22Rv1 (cell line): ENCODE results near the gene MGRN1.

ENCODE experiments used
- H3K27ac ChIP-seq: fragments of 450-650 bp; 2 replicates; pipeline ENCODE4 v1.5.1; 2017
- ZFX ChIP-seq: fragments of 450-650 bp; IDR thresholded peaks from 2 replicates; pipeline ENCODE4 v1.6.1; 2017; ENCODE audit warnings: antibody characterized with exemption, borderline replicate concordance
- TF ChIP-seq, protein P1 (sequence below): fragments of 450-650 bp; IDR thresholded peaks from 2 replicates; pipeline ENCODE4 v1.5.1; 2017; ENCODE audit warnings: mild to moderate bottlenecking

Gene MGRN1

DNA sequence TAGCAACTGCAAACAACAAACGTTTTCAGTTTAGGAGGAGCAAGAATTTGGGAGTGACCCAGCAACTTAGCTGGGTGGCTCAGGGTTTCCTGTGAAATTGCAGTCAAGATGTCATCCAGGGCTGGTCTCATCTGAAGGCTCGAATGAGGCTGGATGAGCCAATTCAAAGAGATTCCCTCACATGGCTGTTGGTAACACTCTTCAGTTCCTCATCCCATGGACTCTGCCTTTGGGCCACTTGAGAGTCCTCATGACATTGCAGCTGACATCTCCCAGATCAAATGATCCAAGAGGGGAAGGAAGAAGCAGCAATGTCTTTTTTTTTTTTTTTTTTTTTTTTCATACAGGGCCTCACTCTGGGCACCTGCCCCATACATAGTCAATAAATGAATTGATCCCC is 36.2 kb upstream of the MGRN1 start:
- no peak overlapping the region for H3K27ac ChIP-seq
- TF ChIP-seq ZFX = no peak
- TF ChIP-seq, protein P1, sequence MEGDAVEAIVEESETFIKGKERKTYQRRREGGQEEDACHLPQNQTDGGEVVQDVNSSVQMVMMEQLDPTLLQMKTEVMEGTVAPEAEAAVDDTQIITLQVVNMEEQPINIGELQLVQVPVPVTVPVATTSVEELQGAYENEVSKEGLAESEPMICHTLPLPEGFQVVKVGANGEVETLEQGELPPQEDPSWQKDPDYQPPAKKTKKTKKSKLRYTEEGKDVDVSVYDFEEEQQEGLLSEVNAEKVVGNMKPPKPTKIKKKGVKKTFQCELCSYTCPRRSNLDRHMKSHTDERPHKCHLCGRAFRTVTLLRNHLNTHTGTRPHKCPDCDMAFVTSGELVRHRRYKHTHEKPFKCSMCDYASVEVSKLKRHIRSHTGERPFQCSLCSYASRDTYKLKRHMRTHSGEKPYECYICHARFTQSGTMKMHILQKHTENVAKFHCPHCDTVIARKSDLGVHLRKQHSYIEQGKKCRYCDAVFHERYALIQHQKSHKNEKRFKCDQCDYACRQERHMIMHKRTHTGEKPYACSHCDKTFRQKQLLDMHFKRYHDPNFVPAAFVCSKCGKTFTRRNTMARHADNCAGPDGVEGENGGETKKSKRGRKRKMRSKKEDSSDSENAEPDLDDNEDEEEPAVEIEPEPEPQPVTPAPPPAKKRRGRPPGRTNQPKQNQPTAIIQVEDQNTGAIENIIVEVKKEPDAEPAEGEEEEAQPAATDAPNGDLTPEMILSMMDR = no peak

DNA sequence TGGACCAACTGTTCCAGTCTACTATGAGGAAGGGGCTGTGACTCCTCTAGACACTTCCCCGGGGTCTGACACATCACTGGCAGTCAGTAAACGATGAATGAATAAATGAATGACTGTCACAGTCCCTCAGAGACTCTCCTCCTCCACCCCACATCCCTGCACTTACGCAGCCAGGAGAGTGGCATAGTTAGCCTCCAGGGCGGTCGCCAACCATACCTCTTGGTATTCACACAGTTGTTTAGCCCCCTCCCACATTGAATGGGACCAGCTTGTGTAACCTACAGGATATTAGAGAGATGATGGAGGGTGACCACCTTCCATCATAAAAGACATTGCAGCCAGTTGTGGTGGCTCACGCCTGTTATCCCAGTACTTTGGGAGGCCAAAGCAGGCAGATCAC is 35.7 kb upstream of the MGRN1 start:
- no peak overlapping the region for H3K27ac ChIP-seq
- no peak for TF ChIP-seq ZFX
- TF ChIP-seq, protein P1 = no peak

DNA sequence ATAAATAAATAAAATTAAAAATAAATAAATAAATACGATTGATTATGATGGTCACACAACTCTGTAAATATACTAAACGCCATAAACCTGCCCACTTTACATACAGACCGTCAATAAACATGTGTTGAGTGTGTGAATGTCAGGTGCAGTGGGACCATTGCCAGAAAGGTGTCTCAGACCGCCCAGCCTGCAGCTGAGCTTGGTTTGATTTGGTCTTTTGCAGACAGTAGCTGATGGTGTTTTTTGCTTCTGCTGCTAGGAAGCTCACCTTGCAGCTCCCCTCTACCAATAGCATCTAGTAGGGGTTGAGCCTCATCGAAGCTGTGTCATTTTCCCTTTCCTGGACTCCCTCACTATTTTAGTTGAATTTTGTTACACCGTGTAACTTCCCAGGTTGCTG is 33.4 kb upstream of the MGRN1 start:
- TF ChIP-seq, protein P1 = no peak
- no peak for TF ChIP-seq ZFX
- H3K27ac ChIP-seq = no peak overlapping the region

DNA sequence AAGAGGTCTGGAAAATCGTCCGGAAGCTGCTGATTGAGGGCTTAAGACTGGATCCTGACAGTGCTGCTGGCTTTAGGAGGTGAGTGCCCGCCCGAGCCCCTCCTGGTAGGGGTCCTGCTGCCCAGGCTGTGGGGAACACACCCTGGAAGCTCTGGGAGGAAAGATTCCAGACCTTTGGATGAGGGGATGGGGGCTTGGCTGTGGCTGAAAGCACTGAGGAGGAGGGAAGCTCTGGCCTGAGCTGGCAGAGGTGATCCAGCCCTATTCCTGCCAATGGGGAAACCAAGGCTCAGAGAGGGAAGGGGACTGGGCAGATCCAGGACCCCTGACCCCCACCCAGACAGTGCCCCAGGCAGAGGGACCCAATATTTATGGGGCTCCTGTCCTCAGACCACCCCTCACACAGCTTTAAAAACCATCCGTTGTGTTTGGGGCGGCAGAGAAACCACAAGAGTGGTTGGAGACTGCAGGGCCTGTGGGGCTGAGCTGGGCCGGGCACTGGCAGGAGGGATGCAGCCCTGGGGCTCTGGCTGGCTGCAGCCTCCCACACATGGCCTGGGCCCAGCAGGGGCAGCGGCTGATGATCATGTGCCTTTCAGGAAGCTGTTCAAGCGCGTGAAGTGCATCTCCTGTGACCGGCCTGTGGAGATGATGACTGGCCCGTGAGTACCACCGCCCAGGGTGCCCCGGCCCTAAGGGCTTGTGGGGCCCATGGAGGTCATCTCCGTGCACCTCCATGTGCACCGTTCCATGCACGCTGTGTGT is 32.7 kb upstream of the MGRN1 start:
- TF ChIP-seq ZFX = no peak
- TF ChIP-seq, protein P1 = no peak
- H3K27ac ChIP-seq = no peak overlapping the region

DNA sequence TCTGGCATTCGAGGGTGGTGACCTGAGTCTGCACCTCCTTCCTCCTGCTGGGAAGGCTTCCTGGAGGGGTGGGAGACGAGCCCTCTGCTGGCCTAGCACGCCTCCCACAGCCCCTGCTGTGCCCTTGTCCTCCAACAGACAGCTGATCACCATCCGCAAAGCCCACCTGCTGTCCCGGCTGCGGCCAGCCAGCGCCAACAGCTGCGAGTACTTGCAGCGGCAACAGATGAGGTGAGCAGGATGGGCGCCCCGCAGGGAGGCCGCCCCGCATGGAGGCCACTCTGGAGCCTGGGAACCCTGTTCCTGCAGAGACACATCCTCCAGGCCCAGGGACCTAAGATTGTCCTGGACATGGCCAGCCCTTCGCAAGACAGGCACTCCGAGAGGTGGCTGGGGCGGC is 31.5 kb upstream of the MGRN1 start:
- TF ChIP-seq, protein P1 = no peak
- TF ChIP-seq ZFX = no peak
- no peak overlapping the region for H3K27ac ChIP-seq

DNA sequence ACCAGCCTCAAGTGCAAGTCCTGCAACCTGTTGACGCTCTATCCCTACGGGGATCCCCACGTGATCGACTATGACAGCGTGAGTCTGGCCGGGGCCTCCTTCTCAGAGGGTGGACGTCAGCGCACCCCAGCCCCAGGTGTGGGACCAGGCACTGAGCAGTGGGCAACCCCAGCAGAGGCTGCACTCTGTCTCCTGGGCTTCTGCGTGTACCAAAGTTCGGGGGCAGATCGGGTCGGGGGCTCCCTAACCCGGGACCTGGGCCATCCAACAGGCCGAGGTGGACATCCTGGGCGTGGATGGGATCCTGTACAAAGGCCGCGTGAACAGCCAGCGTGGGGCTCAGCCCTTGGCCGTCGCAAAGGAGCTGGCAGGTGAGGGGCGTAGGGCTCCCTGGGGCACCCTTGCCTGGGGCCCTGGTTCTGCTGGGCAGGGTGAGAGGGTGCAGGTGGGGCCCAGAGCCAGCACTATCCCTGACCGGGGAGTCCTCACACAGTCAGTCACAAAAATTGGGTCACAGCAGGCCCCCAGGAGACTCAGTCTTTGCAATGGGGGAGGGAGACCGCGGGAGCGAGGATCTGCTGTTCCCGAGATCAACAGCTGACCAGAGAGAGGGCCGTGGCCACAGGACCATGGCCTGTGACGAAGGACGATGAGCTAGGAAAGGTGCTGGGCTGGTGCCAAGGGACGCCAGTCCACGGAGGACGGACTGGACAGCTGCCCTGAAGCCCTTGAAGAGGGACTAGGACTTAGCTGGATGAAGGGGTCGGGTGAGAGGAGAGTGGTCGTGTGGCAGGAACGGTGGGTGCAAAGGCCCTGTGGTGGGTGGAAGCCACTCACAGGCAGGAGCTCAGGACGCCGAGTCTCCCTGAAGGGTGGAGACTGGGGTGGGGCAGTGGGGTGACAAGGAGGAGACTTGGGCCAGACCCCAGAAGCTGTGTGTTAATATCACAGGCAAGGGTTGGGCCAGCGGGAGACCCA is 29.9 kb upstream of the MGRN1 start:
- no peak overlapping the region for H3K27ac ChIP-seq
- TF ChIP-seq, protein P1 = no peak
- TF ChIP-seq ZFX = no peak
